Thoracic aorta (tissue), 2 donors: ENCODE data around the gene RAPGEF4. TPM values are rescaled to one million over a fixed set of nuclear protein-coding genes. Genes with fewer than 3 reads are reported as not detected.

Source experiments
- ATAC-seq: fragments of 150-250 bp; one replicate; pipeline ENCODE4 v1.8.0; 2017; ENCODE audit warnings: low read depth; ENCODE audit not compliant: insufficient number of reproducible peaks, low FRiP score
- DNase-seq: peaks from one replicate; pipeline ENCODE4 v3.0.0-alpha.2; 2020; ENCODE audit warnings: low spot score
- H3K27ac ChIP-seq, 2 donors: fragments of 200-600 bp; sonication (generic); 1 replicate in 1 of 2; 2 replicates in 1 of 2; pipeline ENCODE4 v1.5.1; 2016; ENCODE audit warnings: mild to moderate bottlenecking in 2 of 2, moderate library complexity in 2 of 2
- H3K27me3 ChIP-seq: fragments of 200-600 bp; sonication (generic); replicated peaks from 2 replicates; pipeline ENCODE4 v1.6.0; 2016; ENCODE audit warnings: mild to moderate bottlenecking; ENCODE audit not compliant: insufficient read depth
- H3K36me3 ChIP-seq: fragments of 200-600 bp; sonication (generic); one replicate; pipeline ENCODE4 v1.5.1; 2016
- H3K4me1 ChIP-seq, 2 donors: fragments of 200-600 bp; sonication (generic); 1 replicate in 1 of 2; 2 replicates in 1 of 2; pipeline versions ENCODE4 v1.5.1 to v1.6.0; 2016; ENCODE audit warnings: low read depth in 2 of 2, mild to moderate bottlenecking in 1 of 2; ENCODE audit not compliant: control insufficient read depth in 1 of 2
- H3K4me3 ChIP-seq: fragments of 200-600 bp; sonication (generic); 2 replicates; pipeline ENCODE4 v1.5.1; 2016; ENCODE audit warnings: mild to moderate bottlenecking
- H3K9me3 ChIP-seq: fragments of 200-600 bp; sonication (generic); 2 replicates; pipeline ENCODE4 v1.5.1; 2016
- CTCF ChIP-seq: fragments of 200-600 bp; sonication (generic); IDR thresholded peaks from one replicate; pipeline ENCODE4 v1.5.1; 2019; ENCODE audit warnings: antibody characterized with exemption
- total RNA-seq, 2 donors: library from RNA; depleted of rRNA; stranded (reverse); fragments of >200 nt; gene quantifications; one replicate each; pipeline versions ENCODE4 v1.1.0 to v1.2.3, GENCODE V29; 2016

RAPGEF4 gene
- total RNA-seq, 2 donors from 2014 or later, result 9.9 to 18.4 TPM

DNA sequence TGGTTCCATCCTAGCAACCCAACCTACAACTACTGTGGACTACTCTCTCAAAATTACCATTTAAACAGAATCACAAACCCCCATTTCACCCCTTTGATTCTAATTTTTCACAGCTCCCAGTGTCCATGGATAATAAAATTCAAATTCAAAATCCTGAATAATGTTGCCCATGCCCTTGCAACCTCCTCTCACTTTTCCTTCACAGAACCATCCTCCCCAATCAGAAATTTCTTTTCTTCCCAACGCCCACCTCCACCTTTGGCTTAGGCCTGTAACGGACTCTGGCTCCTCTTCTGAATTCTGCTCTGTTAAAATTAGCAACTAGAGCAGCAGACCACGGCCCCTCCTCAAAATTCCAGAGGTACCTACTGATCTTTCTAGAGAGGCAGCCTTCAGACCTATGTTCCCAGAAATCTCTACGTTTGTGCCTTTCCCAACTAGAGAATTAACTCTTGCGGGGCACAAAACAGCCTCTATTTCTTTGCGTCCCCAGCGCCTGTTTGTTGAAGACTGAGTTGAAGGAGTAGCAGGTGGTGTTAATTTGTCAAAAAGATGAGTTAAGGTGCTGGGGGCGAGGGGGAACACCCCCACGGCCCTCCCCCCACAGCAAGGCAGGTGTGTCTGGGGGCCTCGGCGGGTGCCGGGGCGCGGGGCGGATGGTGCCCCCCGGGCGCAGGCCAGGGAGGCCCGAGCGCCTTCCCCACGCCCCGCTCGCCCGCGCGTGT is 339.6 kb downstream of the RAPGEF4 start:
- no peaks in the 10 kb centered on the region for H3K27me3 ChIP-seq
- no peaks in the 10 kb centered on the region for H3K36me3 ChIP-seq
- DNase-seq, result no peak
- no peak for TF ChIP-seq CTCF
- peak overlapping the region; percentile 90 to 98 for H3K27ac ChIP-seq
- ATAC-seq, result no peak
- H3K9me3 ChIP-seq, result no peaks in the 10 kb centered on the region
- H3K4me3 ChIP-seq, result peak overlapping the region; percentile 83
- H3K4me1 ChIP-seq, result peaks cover 19 to 56% of the 10 kb centered on the region in 2 donors

DNA sequence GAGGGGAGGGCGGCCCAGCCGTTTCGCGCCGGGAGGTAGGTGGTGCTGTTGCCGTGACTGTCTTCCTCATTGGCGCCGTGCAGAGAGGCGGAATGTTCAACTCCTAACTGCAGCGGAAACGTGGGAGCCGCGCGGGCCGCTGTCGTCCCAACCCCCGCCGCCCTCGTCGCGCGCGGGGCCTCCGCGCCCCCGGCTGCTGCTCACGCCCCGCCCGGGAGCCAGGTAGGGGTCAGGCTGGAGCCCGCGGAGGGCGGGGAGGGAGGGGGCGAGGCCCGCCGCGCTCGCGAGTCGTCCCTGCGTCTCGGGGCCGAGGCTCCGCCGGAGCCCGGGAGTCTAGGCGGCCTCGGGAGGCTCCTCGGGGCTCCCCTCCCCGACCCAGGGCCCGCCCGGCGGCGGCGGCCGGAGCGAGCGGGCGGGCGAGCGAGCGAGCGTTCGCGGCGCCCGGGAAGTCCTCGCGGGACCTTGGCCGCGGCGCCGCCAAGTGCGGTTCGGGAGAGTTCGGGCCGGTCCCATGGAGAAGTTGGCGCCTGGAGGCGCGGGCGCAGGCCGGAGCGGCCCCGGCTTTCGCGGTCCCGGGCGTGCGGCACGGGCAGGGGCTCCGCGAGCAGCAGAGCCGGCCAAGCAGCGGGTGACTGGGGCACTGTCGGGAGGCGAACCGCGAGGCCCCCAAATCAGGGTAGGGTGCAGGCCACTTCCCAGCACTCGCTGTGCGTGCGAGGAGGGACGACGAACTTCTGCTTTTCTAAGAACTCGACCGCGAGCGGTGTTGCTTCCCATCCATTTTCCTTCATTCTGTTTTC is 340.3 kb downstream of the RAPGEF4 start, which contains the start of gene MAP3K20:
TSS of gene MAP3K20 (plus strand) at position 66 of the 800 bp plus-strand sequence. CDS start 15,186 bp downstream, outside the sequence.
- Histone ChIP-seq H3K4me1 (peaks cover 19 to 56% of the 10 kb centered on the region in 2 donors), H3K36me3 (no peaks in the 10 kb centered on the region), H3K4me3 (peak within 1 kb of the TSS; percentile 83), H3K27me3 (no peaks in the 10 kb centered on the region), H3K27ac (peak within 1 kb of the TSS; percentile 90 to 98), H3K9me3 (no peaks in the 10 kb centered on the region)
- DNase-seq, result peak; percentile 38
- ATAC-seq, result peak; percentile 33
- TF ChIP-seq CTCF, result peak; percentile 36

GRCh38 chr2:173076581-173077345 is 341.1 kb downstream of the RAPGEF4 start:
- Histone ChIP-seq H3K4me3 (peak overlapping the region; percentile 83), H3K4me1 (peaks cover 19 to 53% of the 10 kb centered on the region in 2 donors), H3K9me3 (no peaks in the 10 kb centered on the region), H3K27me3 (no peaks in the 10 kb centered on the region), H3K36me3 (no peaks in the 10 kb centered on the region), H3K27ac (peak overlapping the region; percentile 90 to 98)
- DNase-seq, result no peak
- ATAC-seq, result peak; percentile 2
- TF ChIP-seq CTCF, result no peak

DNA sequence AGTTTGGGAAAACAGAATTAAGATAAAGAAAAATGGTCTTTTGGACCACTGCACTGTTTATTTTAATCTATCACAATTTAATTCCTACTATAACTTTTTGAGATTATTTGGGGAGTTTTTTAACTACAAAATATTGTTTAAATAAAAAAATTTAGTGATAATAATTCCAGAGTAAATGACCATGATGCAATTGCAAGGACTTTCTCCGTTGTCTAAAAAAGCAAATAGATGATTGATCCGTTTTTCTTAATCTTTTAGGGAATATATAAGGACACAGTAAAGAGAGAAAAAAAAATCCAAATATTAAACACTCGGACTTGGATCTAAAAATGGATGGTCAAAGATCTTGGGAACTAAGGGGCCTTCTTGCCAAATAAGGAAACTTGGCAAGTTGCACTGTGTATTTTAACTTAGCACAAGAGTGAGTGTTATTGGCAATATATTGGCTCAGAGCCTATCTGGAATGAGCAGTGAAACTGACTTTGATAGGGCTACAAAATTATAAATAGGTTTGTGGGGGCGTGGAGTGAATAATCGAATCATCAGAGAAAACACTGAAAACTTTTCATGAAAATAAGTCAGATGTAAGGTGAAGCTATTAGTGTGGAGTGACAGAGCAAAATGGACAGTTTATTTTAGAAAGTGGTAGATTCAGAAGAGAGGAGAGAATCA is 342.0 kb downstream of the RAPGEF4 start:
- Histone ChIP-seq H3K9me3 (no peaks in the 10 kb centered on the region), H3K36me3 (no peaks in the 10 kb centered on the region), H3K4me1 (peaks cover 19 to 44% of the 10 kb centered on the region in 2 donors), H3K27ac (peak overlapping the region; percentile 90 to 98), H3K27me3 (no peaks in the 10 kb centered on the region), H3K4me3 (peak overlapping the region; percentile 83)
- ATAC-seq (no peak), DNase-seq (no peak)
- no peak for TF ChIP-seq CTCF
